Endothelial cell of umbilical vein (primary cell): ENCODE results near the gene GSTO2. TPM values are rescaled to one million over a fixed set of nuclear protein-coding genes. Genes with fewer than 3 reads are reported as not detected.

Source experiments
- BruUV-seq: library from RNA; stranded (reverse); fragments of 400-500 nt; replicated peaks from 2 replicates; lab custom pipeline; 2021; lab: Mats Ljungman, UMichigan
- CTCF ChIA-PET: fragments of 300-600, 350-600 bp; sonication (Branson Sonifier 250); formaldehyde crosslinking; loops from one replicate; lab custom pipeline; 2021; ENCODE audit warnings: antibody characterized with exemption, inconsistent platforms; lab: Charles Lee
- POLR2A ChIA-PET: fragments of 300-600, 350-600 bp; sonication (Branson Sonifier 250); formaldehyde crosslinking; loops from one replicate; lab custom pipeline; 2021; ENCODE audit warnings: antibody characterized with exemption, inconsistent platforms; lab: Charles Lee
- DNase-seq: peaks from one replicate; pipeline ENCODE4 v3.0.0-alpha.2; 2011; ENCODE audit warnings: low read depth, low spot score
- FAIRE-seq: peaks from 2 replicates; lab custom pipeline; 2011; peaks lifted over from hg19 to GRCh38; lab: Jason Lieb, UNC
- H2AFZ ChIP-seq: 2 replicates; pipeline ENCODE4 v1.6.0; 2012; ENCODE audit warnings: low read depth, low read length, control low read depth, inconsistent platforms
- H3K27ac ChIP-seq: 2 replicates; pipeline ENCODE4 v1.5.1; 2011; ENCODE audit warnings: low read depth, mild to moderate bottlenecking, control low read depth, low read length, moderate library complexity; ENCODE audit not compliant: insufficient read depth
- H3K27me3 ChIP-seq, 2 experiments: 2 replicates each; pipeline versions ENCODE4 v1.6.0 to v1.6.1; 2011; ENCODE audit warnings: low read length in 2 of 2, mixed read lengths in 1 of 2; ENCODE audit not compliant: control insufficient read depth in 2 of 2, insufficient read depth in 2 of 2
- H3K36me3 ChIP-seq, 2 experiments: 2 replicates in 1 of 2; 3 replicates in 1 of 2; pipeline ENCODE4 v1.5.1; 2011; ENCODE audit warnings: low read length in 2 of 2, mild to moderate bottlenecking in 1 of 2, moderate library complexity in 1 of 2; ENCODE audit not compliant: control insufficient read depth in 2 of 2, insufficient read depth in 2 of 2; ENCODE audit errors: extremely low read depth in 1 of 2
- H3K4me1 ChIP-seq: 3 replicates; pipeline ENCODE4 v1.5.1; 2011; ENCODE audit warnings: mild to moderate bottlenecking, low read length; ENCODE audit not compliant: control insufficient read depth, insufficient read depth; ENCODE audit errors: extremely low read depth
- H3K4me2 ChIP-seq: 2 replicates; pipeline ENCODE4 v1.6.1; 2011; ENCODE audit warnings: low read length, control low read depth, mixed read lengths; ENCODE audit not compliant: insufficient read depth
- H3K4me3 ChIP-seq, 3 experiments: fragments of 200-600 bp in 1 of 3; sonication (generic), shearing (Covaris generic) in 1 of 3; replicated peaks in 1 of 3; 2 replicates each; pipeline ENCODE4 v1.5.1; 2011 to 2016; ENCODE audit warnings: control low read depth in 3 of 3, low read length in 3 of 3, mild to moderate bottlenecking in 2 of 3, inconsistent platforms in 1 of 3, low read depth in 1 of 3, moderate library complexity in 1 of 3; ENCODE audit not compliant: insufficient read depth in 1 of 3
- H3K79me2 ChIP-seq: 2 replicates; pipeline ENCODE4 v1.6.0; 2012; ENCODE audit warnings: low read length, inconsistent platforms; ENCODE audit not compliant: control insufficient read depth, insufficient read depth
- H3K9ac ChIP-seq: replicated peaks from 2 replicates; pipeline ENCODE3; 2011; ENCODE audit warnings: low read length, control low read depth; ENCODE audit not compliant: insufficient read depth; ENCODE audit errors: extremely low read depth
- H3K9me1 ChIP-seq: replicated peaks from 3 replicates; pipeline ENCODE4 v1.6.0; 2011; ENCODE audit warnings: mild to moderate bottlenecking, low read length; ENCODE audit not compliant: control insufficient read depth, insufficient read depth; ENCODE audit errors: extremely low read depth
- H3K9me3 ChIP-seq: replicated peaks from 2 replicates; pipeline ENCODE4 v1.5.1; 2012; ENCODE audit warnings: low read length, inconsistent platforms; ENCODE audit not compliant: control insufficient read depth, insufficient read depth
- H4K20me1 ChIP-seq: replicated peaks from 2 replicates; pipeline ENCODE3; 2011; ENCODE audit warnings: mild to moderate bottlenecking, low read length; ENCODE audit not compliant: control insufficient read depth, insufficient read depth; ENCODE audit errors: extremely low read depth
- EZH2 ChIP-seq: IDR thresholded peaks from 2 replicates; pipeline ENCODE4 v1.6.1; 2012; ENCODE audit warnings: borderline replicate concordance, low read depth, mild to moderate bottlenecking, moderate library complexity, low read length, inconsistent platforms; ENCODE audit not compliant: severe bottlenecking
- FOS ChIP-seq: IDR thresholded peaks from 2 replicates; pipeline ENCODE4 v1.6.1; 2011; ENCODE audit warnings: mild to moderate bottlenecking, low read length, moderate library complexity, borderline replicate concordance; ENCODE audit not compliant: insufficient read depth
- GATA2 ChIP-seq: IDR thresholded peaks from 2 replicates; pipeline ENCODE4 v1.7.0; 2011; ENCODE audit warnings: low read depth, mild to moderate bottlenecking, moderate library complexity, mixed read lengths, low read length; ENCODE audit not compliant: insufficient read length, insufficient read depth
- JUN ChIP-seq: IDR thresholded peaks from 2 replicates; pipeline ENCODE4 v1.6.1; 2011; ENCODE audit warnings: borderline replicate concordance, low read depth; ENCODE audit not compliant: insufficient read length, insufficient read depth
- MAX ChIP-seq: IDR thresholded peaks from 2 replicates; pipeline ENCODE4 v1.6.1; 2011; ENCODE audit not compliant: insufficient read depth, insufficient read length
- MYC ChIP-seq: IDR thresholded peaks from one replicate; pipeline ENCODE4 v1.6.1; 2011; ENCODE audit warnings: mild to moderate bottlenecking, low read depth, low read length
- POLR2A ChIP-seq: IDR thresholded peaks from 2 replicates; pipeline ENCODE4 v1.6.1; 2012; ENCODE audit warnings: low read depth, mild to moderate bottlenecking, control low read depth, low read length
- POLR2AphosphoS5 ChIP-seq: IDR thresholded peaks from 2 replicates; pipeline ENCODE4 v1.6.1; 2012; ENCODE audit warnings: low read depth, mild to moderate bottlenecking, control low read depth, low read length, moderate library complexity; ENCODE audit not compliant: insufficient read depth
- dilution Hi-C: fragments of 300-500 bp; cut with MboI; formaldehyde crosslinking; loops from one replicate; pipeline ENCODE4 v1.15.0; 2019; ENCODE audit warnings: low sequenced_read_pairs; ENCODE audit not compliant: extremely low pct_ligation_motif_present
- intact Hi-C: fragments of 100-400 bp; cut with micrococcal nuclease; formaldehyde crosslinking; loops from one replicate; pipeline ENCODE4 v1.10.0; 2022
- polyA plus RNA-seq, 4 experiments: library from polyadenylated mRNA; depleted of rRNA in 3 of 4; stranded (reverse) in 3 of 4; unstranded in 1 of 4; fragments of >200 nt; gene quantifications; 2 replicates each; pipeline versions ENCODE4 v1.2.1 to v1.2.3, GENCODE V29; 2011 to 2012; ENCODE audit warnings: missing spikeins in 1 of 4
- total RNA-seq: library from RNA; stranded (reverse); gene quantifications from 2 replicates; pipeline ENCODE4 v1.2.3, GENCODE V29; 2021
- TF ChIP-seq, protein P1 (sequence below), 2 donors: IDR thresholded peaks; 1 replicate in 1 of 2; 2 replicates in 1 of 2; pipeline ENCODE4 v1.5.1; 2011; ENCODE audit warnings: low read length in 2 of 2, mild to moderate bottlenecking in 2 of 2, moderate library complexity in 2 of 2, control low read depth in 1 of 2, inconsistent platforms in 1 of 2, low read depth in 1 of 2; ENCODE audit not compliant: insufficient read depth in 1 of 2; ENCODE audit errors: extremely low read depth in 1 of 2

The GSTO2 gene
- total and polyA plus RNA-seq, 2 donors (not counting 3 experiments of a cell fraction or from before 2014, with no cell fraction given) = 0.84 to 1.4 TPM

DNA sequence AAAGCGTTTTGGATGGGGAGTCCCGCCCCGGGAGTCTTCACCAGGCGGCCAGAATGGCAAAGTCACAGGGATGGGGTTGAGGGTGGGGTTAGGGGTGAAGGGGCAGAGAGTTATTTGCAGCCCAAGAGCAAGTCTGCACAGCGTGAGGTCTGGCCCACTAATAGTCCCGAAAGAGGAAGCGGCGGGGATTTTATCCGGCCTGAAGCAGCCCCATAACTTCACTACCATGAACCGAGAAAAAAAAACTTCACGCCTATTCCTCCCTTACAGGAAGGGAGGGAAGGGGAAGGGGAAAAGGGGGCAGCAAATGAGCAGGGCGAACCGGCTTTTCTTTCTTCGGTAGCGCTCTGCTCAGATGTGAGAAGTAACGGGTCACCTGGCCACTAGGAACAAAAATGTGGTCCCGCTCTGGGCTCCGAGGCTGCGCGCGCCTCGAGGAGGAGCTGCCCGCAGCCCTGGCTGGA lies 68.6 kb downstream of the GSTO2 start:
- FAIRE-seq = peak; percentile 75
- TF ChIP-seq POLR2AphosphoS5 = no peak
- no peak for TF ChIP-seq EZH2
- no peak for TF ChIP-seq POLR2A
- no peak for TF ChIP-seq JUN
- TF ChIP-seq, protein P1, sequence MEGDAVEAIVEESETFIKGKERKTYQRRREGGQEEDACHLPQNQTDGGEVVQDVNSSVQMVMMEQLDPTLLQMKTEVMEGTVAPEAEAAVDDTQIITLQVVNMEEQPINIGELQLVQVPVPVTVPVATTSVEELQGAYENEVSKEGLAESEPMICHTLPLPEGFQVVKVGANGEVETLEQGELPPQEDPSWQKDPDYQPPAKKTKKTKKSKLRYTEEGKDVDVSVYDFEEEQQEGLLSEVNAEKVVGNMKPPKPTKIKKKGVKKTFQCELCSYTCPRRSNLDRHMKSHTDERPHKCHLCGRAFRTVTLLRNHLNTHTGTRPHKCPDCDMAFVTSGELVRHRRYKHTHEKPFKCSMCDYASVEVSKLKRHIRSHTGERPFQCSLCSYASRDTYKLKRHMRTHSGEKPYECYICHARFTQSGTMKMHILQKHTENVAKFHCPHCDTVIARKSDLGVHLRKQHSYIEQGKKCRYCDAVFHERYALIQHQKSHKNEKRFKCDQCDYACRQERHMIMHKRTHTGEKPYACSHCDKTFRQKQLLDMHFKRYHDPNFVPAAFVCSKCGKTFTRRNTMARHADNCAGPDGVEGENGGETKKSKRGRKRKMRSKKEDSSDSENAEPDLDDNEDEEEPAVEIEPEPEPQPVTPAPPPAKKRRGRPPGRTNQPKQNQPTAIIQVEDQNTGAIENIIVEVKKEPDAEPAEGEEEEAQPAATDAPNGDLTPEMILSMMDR (IDR thresholded peaks at IDR 0.05; ENCODE audit: extremely low read depth in 1 of 2, insufficient read depth in 1 of 2, low read depth in 1 of 2, low read length in 2 of 2) = no peak
- TF ChIP-seq MYC = no peak
- TF ChIP-seq MAX = no peak
- TF ChIP-seq GATA2 = no peak
- TF ChIP-seq FOS = no peak
- peak; percentile 46 for DNase-seq
- intact Hi-C loops (loop anchor here (1.0 to 10.0 kb wide), 3 partner anchors 32 to 433 kb away; no protein-coding TSS in a partner anchor), dilution Hi-C loops (no loop called here)
- peak overlapping the region; percentile 97 for H3K4me2 ChIP-seq
- no peaks in the 10 kb centered on the region for H3K27me3 ChIP-seq
- ChIA-PET POLR2A (interaction anchor here (1.0 to 1.5 kb wide), 2 partner anchors 9 to 16 kb away, joined by 3 to 10 read pairs; no protein-coding TSS in a partner anchor), CTCF (interaction anchor here (0.9 to 3.0 kb wide), 11 partner anchors 12 to 64 kb away, joined by 3 to 36 read pairs (median 6); partner anchors contain the start of gene CFAP58)
- H3K27ac ChIP-seq = peak overlapping the region; percentile 100
- no peaks in the 10 kb centered on the region for H4K20me1 ChIP-seq
- peak overlapping the region; percentile 99 for H3K9ac ChIP-seq
- H3K9me1 ChIP-seq = no peaks in the 10 kb centered on the region
- peaks cover 57% of the 10 kb centered on the region for H3K79me2 ChIP-seq
- peak overlapping the region; percentile 64 to 99 (median 94) for H3K4me3 ChIP-seq
- H3K9me3 ChIP-seq = no peaks in the 10 kb centered on the region
- BruUV-seq = no TSS peak
- peaks cover 2 to 7% of the 10 kb centered on the region in 2 experiments for H3K36me3 ChIP-seq
- no peak overlapping the region for H2AFZ ChIP-seq
- peaks cover 53% of the 10 kb centered on the region for H3K4me1 ChIP-seq
